ENCODE results near the gene ATAD2B.
"Not testable (repeated sequence)": the region's sequence is repeated elsewhere in the genome, so short reads cannot be mapped to it uniquely, and the experiment has no call there.

The ATAD2B gene

GRCh38 chr2:23754970-23755369, 172.0 kb downstream of the ATAD2B start:
- ChIA-PET CTCF (no interaction called here), POLR2A (no interaction called here)
- TF ChIP-seq, protein P1, sequence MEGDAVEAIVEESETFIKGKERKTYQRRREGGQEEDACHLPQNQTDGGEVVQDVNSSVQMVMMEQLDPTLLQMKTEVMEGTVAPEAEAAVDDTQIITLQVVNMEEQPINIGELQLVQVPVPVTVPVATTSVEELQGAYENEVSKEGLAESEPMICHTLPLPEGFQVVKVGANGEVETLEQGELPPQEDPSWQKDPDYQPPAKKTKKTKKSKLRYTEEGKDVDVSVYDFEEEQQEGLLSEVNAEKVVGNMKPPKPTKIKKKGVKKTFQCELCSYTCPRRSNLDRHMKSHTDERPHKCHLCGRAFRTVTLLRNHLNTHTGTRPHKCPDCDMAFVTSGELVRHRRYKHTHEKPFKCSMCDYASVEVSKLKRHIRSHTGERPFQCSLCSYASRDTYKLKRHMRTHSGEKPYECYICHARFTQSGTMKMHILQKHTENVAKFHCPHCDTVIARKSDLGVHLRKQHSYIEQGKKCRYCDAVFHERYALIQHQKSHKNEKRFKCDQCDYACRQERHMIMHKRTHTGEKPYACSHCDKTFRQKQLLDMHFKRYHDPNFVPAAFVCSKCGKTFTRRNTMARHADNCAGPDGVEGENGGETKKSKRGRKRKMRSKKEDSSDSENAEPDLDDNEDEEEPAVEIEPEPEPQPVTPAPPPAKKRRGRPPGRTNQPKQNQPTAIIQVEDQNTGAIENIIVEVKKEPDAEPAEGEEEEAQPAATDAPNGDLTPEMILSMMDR (IDR thresholded peaks at IDR 0.05; ENCODE audit: control extremely low read depth, extremely low read depth, low read depth, missing control alignments) = no peak
- no peak for DNase-seq (ENCODE audit: extremely low spot score)

GRCh38 chr2:23753291-23754010, 173.5 kb downstream of the ATAD2B start:
- TF ChIP-seq, protein P1 (IDR thresholded peaks at IDR 0.05; ENCODE audit: control extremely low read depth, extremely low read depth, low read depth, missing control alignments) = no peak
- no peak for DNase-seq (ENCODE audit: extremely low spot score)
- ChIA-PET POLR2A (no interaction called here), CTCF (interaction anchor here (1.0 kb wide), 1 partner anchor 19 kb away, joined by 3 read pairs; no protein-coding TSS in a partner anchor)

GRCh38 chr2:23751747-23752265, 175.1 kb downstream of the ATAD2B start:
- POLR2A ChIA-PET = no interaction called here
- no peak for DNase-seq (ENCODE audit: extremely low spot score)
- TF ChIP-seq, protein P1 (IDR thresholded peaks at IDR 0.05; ENCODE audit: control extremely low read depth, extremely low read depth, low read depth, missing control alignments) = no peak
- CTCF ChIA-PET = no interaction called here

DNA sequence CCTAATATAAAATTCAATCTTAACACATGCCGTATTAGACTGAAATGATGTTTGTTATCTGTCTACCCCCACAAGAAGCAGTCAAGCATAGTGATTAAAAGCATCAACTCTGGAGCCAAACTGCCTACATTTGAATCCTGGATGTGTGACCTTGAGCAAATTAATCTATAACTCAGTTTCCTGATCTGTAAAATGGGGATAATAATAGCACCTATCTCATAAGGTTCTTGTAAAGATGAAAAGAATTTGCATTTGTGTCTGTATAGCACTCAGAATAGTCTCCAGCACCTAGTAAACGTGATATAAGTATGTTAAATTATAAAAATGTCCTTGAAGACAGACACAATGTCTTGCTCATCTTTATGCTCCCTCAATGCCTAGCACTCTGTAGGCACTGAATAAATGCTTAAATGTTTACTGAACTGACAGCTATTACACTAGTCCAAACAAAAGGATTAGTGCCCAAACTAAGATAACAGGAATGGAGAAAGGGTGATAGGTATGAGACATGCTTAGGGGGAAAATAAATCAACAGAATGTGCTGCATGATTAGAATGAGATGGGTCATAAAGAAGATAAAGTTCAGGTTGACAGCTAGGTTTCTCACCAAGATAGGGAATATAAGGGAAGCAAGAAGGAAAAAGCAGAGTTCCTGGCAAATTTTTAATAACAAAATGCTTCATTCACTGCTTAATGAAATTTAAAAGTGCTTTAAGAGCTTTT, 180.6 kb downstream of the ATAD2B start:
- POLR2A ChIA-PET = no interaction called here
- CTCF ChIA-PET = interaction anchor here (1.4 kb wide), 1 partner anchor 11 kb away, joined by 4 read pairs; no protein-coding TSS in a partner anchor
- TF ChIP-seq, protein P1 (IDR thresholded peaks at IDR 0.05; ENCODE audit: control extremely low read depth, extremely low read depth, low read depth, missing control alignments) = no peak
- DNase-seq (ENCODE audit: extremely low spot score) = no peak

DNA sequence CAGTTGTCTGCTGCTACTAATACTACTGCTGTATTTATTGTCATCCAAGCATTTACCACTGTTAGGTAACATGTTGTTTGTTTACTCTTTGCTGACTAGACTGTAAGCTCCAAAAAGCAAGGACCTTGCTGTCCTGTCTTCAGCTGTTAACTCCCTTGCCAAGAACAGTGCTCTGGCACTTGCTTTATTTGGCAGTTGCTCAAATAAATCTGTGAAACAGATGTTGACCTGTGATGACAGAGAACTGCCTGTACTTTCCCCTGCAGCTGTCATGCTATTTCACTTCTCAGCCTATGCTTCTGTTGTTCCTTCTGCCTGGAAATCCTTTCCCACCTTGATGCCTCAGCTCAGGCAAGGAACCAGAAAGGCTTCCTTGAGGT, 181.2 kb downstream of the ATAD2B start:
- ChIA-PET POLR2A (no interaction called here), CTCF (no interaction called here)
- TF ChIP-seq, protein P1 (IDR thresholded peaks at IDR 0.05; ENCODE audit: control extremely low read depth, extremely low read depth, low read depth, missing control alignments) = no peak
- peak; percentile 8 for DNase-seq (ENCODE audit: extremely low spot score)

GRCh38 chr2:23745068-23745725, 181.7 kb downstream of the ATAD2B start:
- ChIA-PET POLR2A (no interaction called here), CTCF (no interaction called here)
- DNase-seq (ENCODE audit: extremely low spot score) = no peak
- TF ChIP-seq, protein P1 (IDR thresholded peaks at IDR 0.05; ENCODE audit: control extremely low read depth, extremely low read depth, low read depth, missing control alignments) = no peak

DNA sequence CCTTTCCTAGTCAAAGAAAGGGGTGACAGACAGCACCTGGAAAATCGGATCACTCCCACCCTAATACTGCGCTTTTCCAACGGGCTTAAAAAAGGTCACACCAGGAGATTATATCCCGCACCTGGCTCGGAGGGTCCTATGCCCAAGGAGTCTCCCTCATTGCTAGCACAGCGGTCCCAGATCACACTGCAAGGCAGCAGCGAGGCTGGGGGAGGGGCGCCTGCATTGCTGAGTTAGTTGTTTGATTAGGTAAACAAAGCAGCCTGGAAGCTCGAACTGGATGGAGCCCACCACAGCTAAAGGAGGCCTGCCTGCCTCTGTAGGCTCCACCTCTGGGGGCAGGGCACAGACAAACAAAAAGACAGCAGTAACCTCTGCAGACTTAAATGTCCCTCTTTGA, 190.1 kb downstream of the ATAD2B start:
- POLR2A ChIA-PET; DNase-seq (ENCODE audit: extremely low spot score); CTCF ChIA-PET: not testable (repeated sequence)

Data from GM10248 (cell line).